Middle frontal gyrus (tissue), 1 donor: ENCODE data around the gene RBFOX1.

Source experiments
- DNase-seq: peaks from one replicate; pipeline ENCODE4 v3.0.0-alpha.2; 2015; ENCODE audit warnings: low spot score; ENCODE audit errors: extremely low spot score

RBFOX1 gene

DNA sequence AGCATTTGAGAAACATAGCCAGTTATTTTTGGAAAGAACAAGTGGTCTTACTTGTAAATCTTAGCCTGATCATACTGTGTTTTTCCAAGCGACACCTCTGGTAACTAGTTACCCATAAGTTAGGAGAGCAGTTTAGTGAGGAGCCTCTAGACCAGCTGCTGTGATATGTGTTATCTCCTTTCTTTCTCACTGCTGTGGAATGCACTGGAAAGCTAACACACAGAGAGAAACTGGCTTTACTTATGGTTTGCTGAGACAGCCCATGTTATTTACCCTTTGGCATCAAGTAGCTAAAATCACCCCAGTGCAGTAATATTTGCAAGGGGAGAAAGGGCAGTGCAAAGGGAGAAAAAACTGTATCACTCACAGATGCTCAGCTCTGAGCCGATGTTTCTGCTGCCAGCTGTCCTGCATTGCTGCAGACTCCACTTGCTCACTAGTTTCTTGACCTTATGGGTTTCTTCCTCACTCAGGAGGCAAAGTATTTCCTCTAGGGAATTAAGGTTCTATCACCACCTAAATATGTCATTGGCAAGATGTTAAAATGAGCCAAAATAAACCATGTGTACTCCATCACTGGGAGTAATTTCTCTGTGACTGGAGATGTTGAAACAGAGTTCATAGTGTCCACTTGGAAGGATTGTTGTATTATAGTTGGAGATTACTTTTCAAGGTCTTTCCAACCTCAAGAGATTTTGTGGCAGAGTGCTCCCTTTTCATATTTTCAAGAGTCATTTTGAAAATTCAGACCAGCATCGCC, 2.3 kb downstream of the RBFOX1 start:
- no peak for DNase-seq

DNA sequence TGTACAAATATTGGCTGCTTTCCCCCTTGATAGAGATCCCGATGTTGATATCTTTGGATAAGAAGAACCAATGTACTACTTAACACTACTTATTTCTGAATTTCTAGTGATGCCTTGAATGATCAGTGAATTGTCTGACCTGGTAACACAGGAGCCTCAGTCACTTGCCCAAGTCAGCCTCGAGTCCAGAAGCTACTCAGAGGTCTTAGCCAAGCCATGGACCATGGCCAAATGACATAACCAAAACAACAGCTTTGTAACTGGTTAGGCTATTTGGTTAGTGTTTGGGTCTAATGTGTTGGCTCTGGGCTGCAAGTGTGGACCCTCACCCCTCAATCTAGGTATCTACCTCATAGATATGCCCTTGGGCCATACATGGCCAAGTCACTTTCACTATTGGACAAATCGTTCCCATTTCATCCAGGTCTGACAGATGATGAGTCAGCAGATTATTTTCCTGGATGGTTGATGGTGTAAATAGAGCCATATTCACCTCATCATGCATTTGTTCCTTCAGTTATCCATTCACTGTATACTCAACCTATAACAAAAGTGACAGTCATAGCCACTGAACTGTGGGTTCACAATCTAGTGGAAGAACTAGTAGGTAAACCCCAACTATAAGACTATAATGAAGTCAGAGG, 3.5 kb downstream of the RBFOX1 start:
- DNase-seq = no peak

DNA sequence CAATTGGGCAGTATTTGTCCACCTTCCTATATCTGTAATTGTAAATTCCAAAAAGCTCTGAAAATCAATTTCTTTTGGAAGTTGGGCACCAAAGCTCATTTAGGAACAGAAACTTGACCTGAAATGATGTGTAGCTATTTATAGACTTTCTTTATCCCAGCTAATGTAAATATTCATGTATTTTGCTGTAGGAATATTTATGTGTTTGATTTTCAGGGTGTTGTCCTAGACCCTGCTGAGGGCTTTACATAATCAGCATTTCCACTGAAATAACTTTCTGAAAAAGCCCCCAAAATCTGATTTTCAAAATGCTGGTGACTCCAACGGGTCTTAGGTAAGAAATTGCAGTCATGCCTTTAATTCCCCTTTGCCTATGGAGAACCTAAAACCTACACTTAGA, 4.1 kb downstream of the RBFOX1 start:
- no peak for DNase-seq

DNA sequence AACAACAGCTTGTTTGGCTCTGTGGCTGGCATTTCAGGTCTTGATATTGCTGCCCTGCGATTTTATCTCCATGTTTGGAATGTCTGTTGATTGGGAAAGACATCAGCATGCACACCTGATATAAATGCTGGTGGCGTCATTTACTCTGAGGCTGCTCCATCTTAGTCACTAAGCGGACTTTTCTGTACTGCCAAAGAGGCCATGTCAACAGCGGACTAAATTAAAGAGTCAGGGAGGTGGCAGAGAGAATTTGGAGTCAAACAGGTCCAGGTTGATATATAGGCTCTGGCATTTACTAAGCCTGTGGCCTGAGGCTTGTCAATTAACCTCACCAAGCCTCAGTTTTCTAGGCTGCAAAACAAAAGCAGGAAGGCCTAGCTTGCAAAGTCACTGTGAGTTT, 6.2 kb downstream of the RBFOX1 start:
- no peak for DNase-seq

DNA sequence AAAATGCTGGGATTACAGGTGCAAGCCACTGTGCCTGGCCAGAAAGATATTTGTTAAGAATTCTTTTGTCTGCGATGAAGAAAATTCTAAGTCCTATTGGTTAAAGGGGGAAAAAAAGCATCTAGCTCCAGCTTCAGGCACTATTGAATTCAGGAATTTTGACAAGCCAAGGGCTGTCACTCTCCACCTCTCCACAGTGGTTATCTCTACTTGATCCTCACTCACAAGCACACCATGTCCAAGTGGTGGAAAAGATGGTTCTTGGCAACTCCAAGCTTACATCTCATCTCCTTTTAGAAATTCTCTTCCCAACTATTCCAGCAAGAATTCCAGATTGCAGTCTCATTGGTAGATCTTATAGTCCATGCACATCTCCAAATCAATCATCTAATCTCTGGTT, 7.1 kb downstream of the RBFOX1 start:
- no peak for DNase-seq

DNA sequence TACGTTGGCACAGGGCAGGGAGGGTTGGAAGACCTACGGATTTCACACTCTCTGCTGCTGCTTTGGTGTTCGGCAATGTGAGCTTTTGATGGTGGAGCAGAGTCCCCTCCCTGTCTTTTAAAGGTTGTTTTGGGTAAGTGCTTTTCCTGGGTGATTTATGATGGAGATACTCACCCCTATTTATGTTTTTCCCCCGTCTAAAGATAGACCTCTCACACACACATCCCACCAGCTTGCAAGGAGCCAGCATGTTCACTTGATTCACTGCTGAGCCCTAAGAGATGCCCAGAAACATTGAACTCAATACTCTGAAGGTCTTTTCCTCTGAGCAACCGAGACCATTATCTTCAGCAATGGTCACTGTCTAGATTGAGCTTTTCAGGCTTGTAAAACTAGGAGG, 8.3 kb downstream of the RBFOX1 start:
- no peak for DNase-seq

DNA sequence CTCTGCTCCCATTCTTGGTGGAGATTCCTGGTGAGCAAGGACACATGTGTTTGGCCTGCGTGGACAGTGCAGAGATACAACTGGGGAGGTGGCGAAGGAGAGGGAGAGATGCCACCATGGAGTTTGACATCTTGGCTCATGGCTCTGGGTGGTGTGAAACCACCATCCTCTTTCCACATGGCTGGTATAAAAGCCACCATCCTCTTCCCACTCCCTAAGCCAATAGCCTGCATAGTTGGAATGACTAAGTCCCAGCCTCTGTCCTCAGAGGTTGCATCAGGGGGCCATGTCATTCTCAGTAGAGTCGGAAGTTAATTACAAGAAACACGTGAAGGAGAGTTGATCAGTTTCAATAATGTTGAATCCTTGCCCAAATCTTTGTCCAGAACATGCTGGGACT, 10.0 kb downstream of the RBFOX1 start:
- no peak for DNase-seq

DNA sequence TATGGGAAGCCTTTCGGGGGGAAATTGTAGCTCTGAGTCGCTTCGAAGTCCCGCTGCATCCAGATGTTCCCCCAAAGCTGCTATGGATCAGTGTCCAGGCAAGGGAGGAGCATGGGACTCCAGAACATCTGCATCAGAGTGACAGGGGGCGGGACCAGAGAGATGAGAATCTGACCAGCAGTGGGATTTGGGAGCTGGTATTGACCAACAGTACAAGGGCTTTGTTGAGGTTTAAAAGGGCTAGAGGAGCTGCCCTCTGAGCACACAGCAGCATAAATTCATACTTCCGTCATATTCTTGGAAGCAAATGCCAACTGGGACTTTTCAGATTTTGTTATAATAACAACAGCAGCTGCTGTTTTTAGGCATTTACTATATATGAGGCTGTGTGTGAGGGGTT, 10.6 kb downstream of the RBFOX1 start:
- no peak for DNase-seq

DNA sequence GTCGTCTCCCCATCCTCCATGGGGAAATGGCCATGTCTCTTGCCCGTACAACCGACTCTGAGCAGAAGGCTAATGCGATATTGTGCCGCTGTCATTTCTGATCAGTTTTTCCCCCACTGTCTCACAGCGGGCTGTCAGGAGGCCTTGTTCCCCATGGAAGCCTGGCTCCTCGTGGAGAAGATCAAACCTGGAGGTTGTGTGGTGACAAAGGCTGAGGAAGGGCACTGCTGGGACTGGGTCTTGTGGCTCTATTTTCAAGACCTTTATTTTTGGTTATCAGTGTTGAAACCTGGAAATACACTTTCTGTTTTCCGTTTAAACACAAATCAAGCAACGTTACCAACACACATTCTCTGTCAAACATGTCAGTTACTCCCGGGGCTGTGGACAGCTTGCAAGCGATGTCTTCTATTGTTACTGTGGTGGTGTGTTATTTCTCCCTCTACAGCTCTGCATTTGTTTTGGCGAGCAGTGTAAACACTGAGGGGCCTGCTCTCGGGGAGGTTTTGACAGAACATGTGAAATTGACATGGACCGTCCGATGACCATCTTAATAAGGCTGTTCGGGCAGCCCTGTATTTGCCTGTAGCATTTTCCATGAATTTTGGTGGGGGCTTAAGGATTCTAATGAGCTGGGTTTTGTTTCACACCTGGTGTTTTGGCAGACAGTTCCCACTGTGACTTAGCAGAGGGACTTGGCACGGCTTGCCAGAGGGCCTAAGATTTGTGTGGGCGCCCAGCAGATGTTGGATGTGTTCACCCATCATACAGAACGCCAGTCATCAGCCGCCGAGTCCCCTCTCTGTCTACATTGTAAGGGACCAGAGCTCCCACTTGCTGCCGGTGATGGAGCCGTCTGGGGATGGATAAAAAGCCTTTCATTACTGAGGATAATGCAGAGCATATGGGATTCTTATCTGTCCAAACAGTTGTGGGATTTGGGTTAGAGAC, 12.5 kb downstream of the RBFOX1 start:
- no peak for DNase-seq

DNA sequence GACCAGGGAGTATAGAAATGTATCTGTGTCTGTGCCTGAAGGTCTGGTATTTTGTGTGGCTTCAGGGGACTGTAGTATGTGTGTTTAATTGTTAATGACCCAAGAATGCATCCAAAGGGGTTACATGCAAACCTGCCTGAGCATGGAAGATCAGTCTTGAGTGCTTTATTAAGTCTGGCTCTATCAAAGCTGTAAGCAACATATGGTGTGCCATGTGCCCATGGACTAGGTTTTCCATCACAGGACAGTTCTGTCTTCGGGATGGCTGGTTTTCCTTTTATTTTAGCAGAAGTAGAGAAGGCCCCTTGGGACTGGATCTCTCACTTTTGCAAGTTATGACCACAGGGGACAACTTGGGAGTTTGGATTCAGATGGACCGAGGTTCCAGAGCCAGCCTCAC, 18.2 kb downstream of the RBFOX1 start:
- no peak for DNase-seq

DNA sequence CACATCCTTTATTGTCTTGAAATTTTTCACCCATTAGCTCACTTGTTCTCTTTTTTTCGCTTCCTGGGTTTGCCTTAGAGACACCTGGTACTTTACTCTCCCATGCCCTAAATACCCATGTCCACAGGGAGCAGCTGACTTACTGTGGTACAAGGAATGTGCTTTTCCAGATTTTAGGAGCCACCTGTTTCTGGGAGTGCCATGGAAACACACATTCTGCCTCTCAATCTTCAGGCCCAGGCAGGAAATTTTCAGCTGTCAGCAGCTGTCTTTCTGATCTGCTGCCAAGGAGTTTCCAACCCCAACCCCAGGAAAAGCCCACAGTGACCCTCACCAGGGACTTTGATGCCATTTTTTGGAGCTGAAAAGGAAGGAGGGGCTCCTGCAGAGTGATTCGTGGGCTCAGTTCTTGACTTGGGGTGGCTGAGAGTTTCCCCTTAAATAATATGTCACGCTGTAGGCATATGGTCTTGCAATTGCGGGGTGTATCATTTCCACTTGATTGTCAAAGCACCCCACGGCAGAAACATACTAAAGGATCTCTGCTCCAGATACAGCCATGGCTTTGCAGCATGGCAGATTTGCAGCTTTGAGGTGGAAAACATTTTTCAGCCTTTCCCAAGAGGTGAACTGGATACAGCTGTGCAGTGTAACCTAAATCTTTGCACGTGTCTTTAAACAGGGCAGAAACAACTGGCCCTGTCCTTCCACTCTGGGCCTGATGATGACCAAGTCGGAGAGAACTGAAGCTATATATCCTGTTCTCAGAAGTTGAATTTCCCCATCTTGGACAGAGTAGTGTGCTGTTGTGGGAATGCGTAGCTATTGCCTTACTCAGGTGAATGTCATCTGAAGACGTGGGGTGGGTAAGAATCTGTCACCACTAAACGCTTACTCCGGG, 19.2 kb downstream of the RBFOX1 start:
- no peak for DNase-seq

DNA sequence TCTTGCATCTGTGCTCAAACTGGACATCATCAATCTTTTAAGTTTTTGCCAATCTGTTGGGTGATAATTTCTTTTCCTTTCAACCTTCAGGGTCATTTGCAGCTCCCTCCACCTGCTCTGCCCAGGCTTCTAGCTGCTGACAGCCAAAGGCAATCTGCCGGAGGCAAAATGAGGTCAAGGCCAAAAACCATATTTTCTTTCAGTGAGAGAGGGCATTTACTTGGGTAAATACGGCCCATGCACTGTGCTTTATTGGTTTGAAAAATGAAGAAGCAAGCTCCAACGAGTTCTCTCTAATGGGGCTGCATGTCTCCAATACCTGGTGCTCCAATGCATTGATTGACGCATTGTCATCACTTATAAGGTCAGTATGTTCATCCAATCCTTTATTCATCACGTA, 23.1 kb downstream of the RBFOX1 start:
- DNase-seq = no peak

DNA sequence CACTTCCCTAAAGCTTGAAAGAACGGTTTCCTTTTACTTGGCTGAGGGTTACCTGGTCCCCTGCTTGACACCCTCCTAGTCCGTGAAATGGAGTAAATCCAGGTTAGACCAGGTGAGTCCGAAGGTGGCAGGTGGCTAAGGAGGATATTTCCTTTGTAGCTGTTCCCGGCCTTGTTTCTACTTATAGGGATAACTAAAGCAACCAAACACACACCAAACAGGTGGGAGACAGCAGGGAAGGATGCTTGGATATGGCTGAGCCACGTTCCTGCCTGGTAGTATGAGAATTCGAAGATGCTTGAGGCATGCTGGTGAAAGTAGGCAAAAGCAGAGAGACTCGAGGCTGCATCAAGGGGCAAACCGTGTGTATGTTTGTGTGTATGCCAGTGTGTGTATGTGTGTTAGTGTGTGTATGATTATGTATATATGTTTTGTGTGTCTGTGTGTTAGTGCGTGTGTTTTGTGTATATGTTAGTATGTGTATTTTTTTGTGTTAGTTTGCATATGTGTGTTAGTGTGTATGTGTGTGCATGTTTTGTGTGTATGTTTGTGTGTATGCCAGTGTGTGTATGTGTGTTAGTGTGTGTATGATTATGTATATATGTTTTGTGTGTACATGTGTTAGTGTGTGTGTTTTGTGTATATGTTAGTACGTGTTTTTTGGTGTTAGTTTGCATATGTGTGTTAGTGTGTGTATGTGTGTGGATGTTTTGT, 28.9 kb downstream of the RBFOX1 start:
- no peak for DNase-seq

DNA sequence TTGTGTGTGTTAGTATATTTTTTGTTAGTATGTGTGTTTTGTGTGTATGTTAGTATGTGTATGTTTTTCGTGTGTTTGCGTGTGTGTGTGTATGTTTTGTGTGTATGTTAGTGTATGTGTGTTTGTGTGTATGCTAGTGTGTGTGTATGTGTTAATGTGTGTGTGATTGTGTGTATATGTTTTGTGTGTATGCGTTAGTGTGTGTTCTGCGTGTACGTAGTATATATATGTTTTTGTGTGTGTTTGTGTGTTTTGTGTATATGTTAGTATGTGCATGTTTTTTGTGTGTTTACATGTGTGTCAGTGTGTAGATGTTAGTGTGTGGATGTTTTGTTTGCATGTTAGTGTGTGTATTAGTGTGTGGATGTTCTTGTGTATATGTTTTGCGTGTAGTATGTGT, 29.6 kb downstream of the RBFOX1 start:
- no peak for DNase-seq

DNA sequence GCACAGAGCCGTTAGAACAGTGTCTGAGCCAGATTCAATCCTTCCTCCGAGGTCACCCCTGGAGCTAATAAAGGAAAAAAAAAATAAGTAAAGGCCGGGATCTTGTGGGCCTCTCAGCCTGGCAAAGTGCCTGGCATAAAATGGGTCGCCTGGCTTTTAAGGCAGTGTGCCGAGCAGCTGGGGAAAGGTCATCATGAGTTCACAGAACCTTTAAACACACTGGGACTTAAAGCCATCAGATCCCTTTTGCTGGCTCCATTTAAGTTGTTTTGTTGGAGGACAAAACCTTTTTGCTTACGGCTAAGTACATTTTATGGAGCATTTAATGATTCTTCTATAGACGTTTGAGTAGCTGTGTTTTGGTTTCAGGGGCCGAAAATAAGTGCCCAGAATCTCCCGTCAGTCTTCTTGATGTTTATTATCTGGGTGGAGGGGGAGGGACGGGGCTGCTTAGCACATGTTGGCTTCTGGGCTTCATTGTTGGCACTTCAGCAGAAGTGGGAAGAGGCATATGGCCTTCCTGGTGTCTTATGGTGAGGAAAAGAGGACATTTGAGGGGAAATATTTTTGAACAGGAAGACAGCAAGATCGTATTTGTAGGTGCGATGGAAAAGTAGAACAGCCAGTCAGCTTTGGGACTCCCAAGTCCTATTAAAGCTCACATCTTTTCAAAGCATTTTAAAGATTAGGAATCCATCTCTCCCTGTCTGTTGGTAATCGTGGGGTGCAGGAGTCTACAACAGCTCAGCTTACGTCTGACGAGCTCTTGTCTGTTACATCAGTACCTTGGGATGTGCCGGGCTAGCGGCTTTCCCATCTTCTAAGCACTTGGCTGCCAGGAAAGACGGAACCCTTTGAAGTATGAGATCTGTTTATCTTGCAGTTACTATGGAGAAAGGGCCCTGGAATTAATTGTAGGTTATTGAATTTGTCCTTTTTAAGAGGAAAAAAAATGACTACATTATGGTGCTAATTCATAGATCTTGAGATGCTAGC, 31.1 kb downstream of the RBFOX1 start:
- DNase-seq = no peak

DNA sequence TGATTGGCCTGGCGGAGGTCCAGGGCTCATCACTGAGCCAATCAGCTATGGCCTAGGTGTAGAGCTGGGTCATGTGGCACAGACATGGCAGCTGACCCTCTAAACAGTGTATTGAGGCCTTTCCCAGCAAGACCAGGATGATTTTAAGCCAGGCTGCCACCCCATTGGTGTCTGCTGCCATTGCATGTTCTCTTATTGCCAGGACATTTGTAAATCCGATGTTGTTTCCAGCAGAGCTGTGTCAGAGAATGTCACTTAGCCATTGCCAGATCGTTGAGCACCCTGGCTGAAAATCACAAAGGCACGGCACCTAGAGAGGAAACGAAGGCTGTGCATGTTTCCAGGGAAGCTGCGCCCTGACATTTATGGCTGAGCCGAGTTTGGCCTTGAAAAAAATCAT, 33.4 kb downstream of the RBFOX1 start:
- no peak for DNase-seq

DNA sequence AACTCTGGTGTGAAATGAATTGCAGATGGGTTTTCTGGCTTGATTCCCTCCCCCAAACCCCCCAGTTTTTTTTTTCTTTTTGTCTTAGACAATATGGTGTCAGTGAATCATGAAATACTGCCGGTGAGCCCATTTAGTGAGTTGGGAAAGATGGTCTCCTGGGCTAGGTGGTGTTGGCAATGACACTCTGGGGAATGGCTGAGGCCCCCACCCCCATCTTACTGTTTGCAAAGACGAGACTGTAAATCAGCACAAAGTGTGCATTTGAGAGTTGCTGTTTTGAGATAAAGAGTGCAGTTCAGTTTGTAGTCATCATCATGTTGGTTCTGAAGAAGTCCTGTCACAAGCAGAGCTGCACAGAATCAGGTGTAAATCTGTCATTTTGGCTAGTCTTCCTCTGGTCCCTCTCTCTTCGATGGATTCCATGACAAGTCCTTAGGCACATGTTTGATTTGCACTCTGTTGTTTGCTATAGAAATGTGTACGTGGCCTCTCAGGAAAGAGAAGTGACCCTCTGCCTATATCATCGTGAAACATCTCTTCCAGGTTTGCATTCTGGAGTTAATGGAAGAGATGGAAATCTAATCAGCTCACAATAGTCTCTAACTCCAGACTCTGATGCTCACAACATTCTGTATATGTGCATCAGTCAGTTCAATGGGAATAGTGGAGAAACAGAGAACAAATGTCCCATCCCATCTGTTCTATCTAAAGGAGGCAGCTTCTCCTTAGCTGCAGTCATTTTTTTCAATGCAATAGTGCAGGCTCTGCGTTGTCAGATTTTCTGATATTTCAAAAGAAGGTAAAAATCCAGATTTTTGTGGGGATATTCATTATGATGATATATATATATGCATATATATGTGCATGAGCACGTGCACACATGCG, 34.6 kb downstream of the RBFOX1 start:
- DNase-seq = no peak

DNA sequence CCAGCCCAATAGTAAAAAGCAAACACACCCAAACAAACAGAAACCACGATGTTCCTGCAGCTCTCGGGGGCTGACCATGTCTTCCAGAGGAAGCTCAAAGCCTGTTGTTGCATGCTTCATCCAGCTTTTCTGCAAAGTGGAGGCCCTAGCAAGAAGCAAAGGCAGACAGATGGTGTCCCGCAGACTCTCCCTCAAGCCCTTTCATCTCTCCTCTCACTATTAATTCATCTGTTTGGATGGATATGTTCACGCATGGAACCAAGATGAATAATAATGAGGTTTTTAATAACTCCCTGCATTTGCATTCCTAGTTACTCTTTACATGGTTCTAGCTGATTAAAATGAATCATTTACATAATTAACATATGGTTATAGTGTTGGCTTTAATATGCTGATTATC, 36.6 kb downstream of the RBFOX1 start:
- no peak for DNase-seq
